Measurements from ENCODE around the gene SLITRK3.

- TF ChIP-seq, protein P1, sequence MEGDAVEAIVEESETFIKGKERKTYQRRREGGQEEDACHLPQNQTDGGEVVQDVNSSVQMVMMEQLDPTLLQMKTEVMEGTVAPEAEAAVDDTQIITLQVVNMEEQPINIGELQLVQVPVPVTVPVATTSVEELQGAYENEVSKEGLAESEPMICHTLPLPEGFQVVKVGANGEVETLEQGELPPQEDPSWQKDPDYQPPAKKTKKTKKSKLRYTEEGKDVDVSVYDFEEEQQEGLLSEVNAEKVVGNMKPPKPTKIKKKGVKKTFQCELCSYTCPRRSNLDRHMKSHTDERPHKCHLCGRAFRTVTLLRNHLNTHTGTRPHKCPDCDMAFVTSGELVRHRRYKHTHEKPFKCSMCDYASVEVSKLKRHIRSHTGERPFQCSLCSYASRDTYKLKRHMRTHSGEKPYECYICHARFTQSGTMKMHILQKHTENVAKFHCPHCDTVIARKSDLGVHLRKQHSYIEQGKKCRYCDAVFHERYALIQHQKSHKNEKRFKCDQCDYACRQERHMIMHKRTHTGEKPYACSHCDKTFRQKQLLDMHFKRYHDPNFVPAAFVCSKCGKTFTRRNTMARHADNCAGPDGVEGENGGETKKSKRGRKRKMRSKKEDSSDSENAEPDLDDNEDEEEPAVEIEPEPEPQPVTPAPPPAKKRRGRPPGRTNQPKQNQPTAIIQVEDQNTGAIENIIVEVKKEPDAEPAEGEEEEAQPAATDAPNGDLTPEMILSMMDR (IDR thresholded peaks at IDR 0.05), result no peak
- no peak for TF ChIP-seq POLR2A (IDR thresholded peaks at IDR 0.05)
Measured at GRCh38 chr3:165197481-165197800, 1.3 kb upstream of the SLITRK3 start.
